ENCODE results near the gene MAGI2. TPM values are rescaled to one million over a fixed set of nuclear protein-coding genes. Genes with fewer than 3 reads are reported as not detected.

MAGI2 gene
- total RNA-seq, 4 donors from 2014 or later = 7.8 to 44.7 (median 21.1) TPM

- Histone ChIP-seq H3K36me3 (no peaks in the 10 kb centered on the region), H3K27ac (no peak overlapping the region), H3K4me3 (no peak overlapping the region), H3K4me1 (peaks cover 0 to 14% (median 0%) of the 10 kb centered on the region in 3 donors), H3K27me3 (no peaks in the 10 kb centered on the region), H3K9me3 (no peaks in the 10 kb centered on the region)
- no peak for TF ChIP-seq POLR2AphosphoS5 (IDR thresholded peaks at IDR 0.05)
- no peak for TF ChIP-seq EP300 (IDR thresholded peaks at IDR 0.05)
- TF ChIP-seq CTCF (IDR thresholded peaks at IDR 0.05) = no peak
- no peak for TF ChIP-seq POLR2A (IDR thresholded peaks at IDR 0.05)
- ATAC-seq = no peak
- 89 to 100% methylated on average over 1 of the region's 1 CpG for WGBS, 2 donors (ENCODE audit: low coverage in 1 of 2)
These were observed 1103.1 kb downstream of the MAGI2 start for GRCh38 chr7:78350391-78350790.

DNA sequence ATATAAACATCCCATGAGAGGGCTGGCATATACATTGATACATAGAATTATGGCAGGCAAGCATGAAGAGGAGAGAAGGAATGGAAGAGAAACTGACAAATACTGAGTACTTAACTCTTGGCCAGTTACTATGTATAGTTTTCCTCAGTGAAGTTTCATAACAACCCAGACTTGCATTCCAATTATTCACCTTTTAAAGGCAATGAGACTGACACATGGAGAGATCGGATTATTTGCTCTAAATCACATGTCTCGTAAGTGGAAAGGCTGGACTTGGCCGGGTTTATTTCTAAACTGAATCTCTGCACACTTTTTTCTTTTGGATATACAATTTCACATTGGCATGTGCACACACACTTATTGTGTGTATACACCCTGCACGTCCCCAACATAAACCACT lies 1106.6 kb downstream of the MAGI2 start:
- TF ChIP-seq CTCF (IDR thresholded peaks at IDR 0.05) = no peak
- TF ChIP-seq POLR2A (IDR thresholded peaks at IDR 0.05) = no peak
- no peak for TF ChIP-seq EP300 (IDR thresholded peaks at IDR 0.05)
- no peak for ATAC-seq
- Histone ChIP-seq H3K27ac (no peak overlapping the region), H3K27me3 (no peaks in the 10 kb centered on the region), H3K4me1 (peaks cover 0 to 14% (median 0%) of the 10 kb centered on the region in 3 donors), H3K9me3 (no peaks in the 10 kb centered on the region), H3K4me3 (no peak overlapping the region), H3K36me3 (no peaks in the 10 kb centered on the region)
- WGBS, 2 donors (ENCODE audit: low coverage in 1 of 2) = 46 to 58% methylated on average over 2 to 4 of the region's 4 CpGs

DNA sequence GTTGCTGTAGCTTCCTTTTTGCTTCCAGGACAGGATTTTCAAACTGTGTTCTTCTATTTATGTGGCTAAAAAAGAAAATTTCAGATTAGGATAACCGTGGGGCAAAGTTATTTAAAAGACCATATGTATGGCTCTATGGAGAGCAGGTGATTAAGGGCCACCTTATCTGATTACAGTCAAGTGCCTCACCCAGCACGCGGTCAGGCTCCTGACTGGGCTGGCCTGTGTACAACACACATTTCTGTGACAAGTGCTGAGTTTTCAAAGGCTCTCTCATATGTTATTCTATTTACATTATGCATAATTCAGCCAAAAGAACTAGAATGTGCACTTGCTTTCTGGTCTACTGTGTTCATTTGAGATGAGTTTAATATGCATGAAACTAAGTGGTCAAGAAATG lies 1107.5 kb downstream of the MAGI2 start:
- H3K27me3 ChIP-seq = no peaks in the 10 kb centered on the region
- no peaks in the 10 kb centered on the region for H3K9me3 ChIP-seq
- peaks cover 0 to 14% (median 0%) of the 10 kb centered on the region in 3 donors for H3K4me1 ChIP-seq
- no peaks in the 10 kb centered on the region for H3K36me3 ChIP-seq
- ATAC-seq = no peak
- 19 to 67% methylated on average over 2 to 3 of the region's 3 CpGs for WGBS, 2 donors (ENCODE audit: low coverage in 1 of 2)
- no peak overlapping the region for H3K27ac ChIP-seq
- TF ChIP-seq EP300 (IDR thresholded peaks at IDR 0.05) = no peak
- TF ChIP-seq POLR2A (IDR thresholded peaks at IDR 0.05) = no peak
- TF ChIP-seq CTCF (IDR thresholded peaks at IDR 0.05) = no peak
- TF ChIP-seq POLR2AphosphoS5 (IDR thresholded peaks at IDR 0.05) = no peak
- no peak overlapping the region for H3K4me3 ChIP-seq

- Histone ChIP-seq H3K4me1 (peaks cover 0 to 14% (median 0%) of the 10 kb centered on the region in 3 donors), H3K9me3 (no peaks in the 10 kb centered on the region), H3K27me3 (no peaks in the 10 kb centered on the region), H3K27ac (no peak overlapping the region), H3K4me3 (no peak overlapping the region), H3K36me3 (no peaks in the 10 kb centered on the region)
- 60 to 69% methylated on average over 6 to 9 of the region's 14 CpGs for WGBS, 2 donors (ENCODE audit: low coverage in 1 of 2)
- TF ChIP-seq POLR2AphosphoS5 (IDR thresholded peaks at IDR 0.05) (no peak), POLR2A (IDR thresholded peaks at IDR 0.05) (no peak), CTCF (IDR thresholded peaks at IDR 0.05) (no peak), EP300 (IDR thresholded peaks at IDR 0.05) (no peak)
- ATAC-seq = no peak
These were observed 1108.1 kb downstream of the MAGI2 start for GRCh38 chr7:78345293-78345911.

- 83 to 84% methylated on average over 2 to 3 of the region's 3 CpGs for WGBS, 2 donors (ENCODE audit: low coverage in 1 of 2)
- no peak overlapping the region for H3K4me3 ChIP-seq
- no peak for ATAC-seq
- TF ChIP-seq POLR2AphosphoS5 (IDR thresholded peaks at IDR 0.05) (no peak), POLR2A (IDR thresholded peaks at IDR 0.05) (no peak), EP300 (IDR thresholded peaks at IDR 0.05) (no peak), CTCF (IDR thresholded peaks at IDR 0.05) (no peak)
- H3K36me3 ChIP-seq = no peaks in the 10 kb centered on the region
- H3K4me1 ChIP-seq = no peaks in the 10 kb centered on the region
- H3K27ac ChIP-seq = no peak overlapping the region
- no peaks in the 10 kb centered on the region for H3K9me3 ChIP-seq
- no peaks in the 10 kb centered on the region for H3K27me3 ChIP-seq
These were observed 1119.0 kb downstream of the MAGI2 start for GRCh38 chr7:78334426-78334825.
